PFSK-1 (cell line): ENCODE results near the gene WDPCP.

Experiments used
- FOXP2 ChIP-seq: optimal IDR thresholded peaks from 2 replicates; pipeline ENCODE3; 2011; ENCODE audit warnings: borderline replicate concordance, control low read depth, inconsistent platforms; ENCODE audit not compliant: insufficient read depth; ENCODE audit errors: extremely low read length, extremely low read depth
- POLR2AphosphoS5 ChIP-seq: IDR thresholded peaks from 2 replicates; pipeline ENCODE4 v1.6.1; 2012; ENCODE audit warnings: low read depth, mild to moderate bottlenecking, control low read depth, low read length, moderate library complexity
- SIN3A ChIP-seq: IDR thresholded peaks from 2 replicates; pipeline ENCODE4 v1.6.1; 2012; ENCODE audit warnings: mild to moderate bottlenecking, low read length, moderate library complexity, borderline replicate concordance; ENCODE audit not compliant: insufficient read depth
- TAF1 ChIP-seq: IDR thresholded peaks from 2 replicates; pipeline ENCODE4 v1.6.1; 2012; ENCODE audit warnings: low read length, control low read depth, borderline replicate concordance; ENCODE audit not compliant: insufficient read depth
- TF ChIP-seq, protein P1 (sequence below), 2 experiments: IDR thresholded peaks; 2 replicates each; pipeline versions ENCODE4 v1.6.1 to v1.8.0; 2011 to 2012; ENCODE audit warnings: low read depth in 2 of 2, low read length in 2 of 2, control low read depth in 1 of 2, inconsistent platforms in 1 of 2, mild to moderate bottlenecking in 1 of 2, moderate library complexity in 1 of 2; ENCODE audit not compliant: insufficient read depth in 1 of 2

WDPCP gene

DNA sequence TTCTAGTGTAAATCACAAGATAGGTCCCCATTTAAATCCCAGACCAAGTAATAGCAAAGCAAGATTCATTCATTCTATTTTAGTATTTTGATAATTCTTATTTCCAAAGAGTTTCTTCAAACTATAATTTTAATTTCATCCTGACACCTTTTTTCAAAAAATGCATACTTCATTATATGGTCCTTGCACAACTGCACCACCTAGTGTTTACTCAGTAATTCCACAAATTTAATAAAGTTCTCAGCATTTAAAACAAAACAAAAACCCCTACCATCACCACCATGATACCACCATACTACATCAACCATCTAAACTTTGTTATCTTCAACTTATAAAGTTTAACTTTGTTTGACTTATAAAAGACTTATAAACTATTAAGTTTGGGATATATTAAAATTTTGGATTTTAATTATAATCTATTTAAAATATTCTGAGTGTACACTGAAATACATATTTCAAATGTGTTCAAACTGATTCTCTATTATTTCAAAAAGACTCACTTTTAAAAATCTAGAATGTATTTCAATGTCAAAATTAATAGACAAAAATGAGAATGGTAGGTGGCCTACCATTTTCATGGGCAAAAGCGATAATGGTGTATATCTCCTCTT, 44.2 kb downstream of the WDPCP start:
- no peak for TF ChIP-seq FOXP2
- TF ChIP-seq, protein P1, sequence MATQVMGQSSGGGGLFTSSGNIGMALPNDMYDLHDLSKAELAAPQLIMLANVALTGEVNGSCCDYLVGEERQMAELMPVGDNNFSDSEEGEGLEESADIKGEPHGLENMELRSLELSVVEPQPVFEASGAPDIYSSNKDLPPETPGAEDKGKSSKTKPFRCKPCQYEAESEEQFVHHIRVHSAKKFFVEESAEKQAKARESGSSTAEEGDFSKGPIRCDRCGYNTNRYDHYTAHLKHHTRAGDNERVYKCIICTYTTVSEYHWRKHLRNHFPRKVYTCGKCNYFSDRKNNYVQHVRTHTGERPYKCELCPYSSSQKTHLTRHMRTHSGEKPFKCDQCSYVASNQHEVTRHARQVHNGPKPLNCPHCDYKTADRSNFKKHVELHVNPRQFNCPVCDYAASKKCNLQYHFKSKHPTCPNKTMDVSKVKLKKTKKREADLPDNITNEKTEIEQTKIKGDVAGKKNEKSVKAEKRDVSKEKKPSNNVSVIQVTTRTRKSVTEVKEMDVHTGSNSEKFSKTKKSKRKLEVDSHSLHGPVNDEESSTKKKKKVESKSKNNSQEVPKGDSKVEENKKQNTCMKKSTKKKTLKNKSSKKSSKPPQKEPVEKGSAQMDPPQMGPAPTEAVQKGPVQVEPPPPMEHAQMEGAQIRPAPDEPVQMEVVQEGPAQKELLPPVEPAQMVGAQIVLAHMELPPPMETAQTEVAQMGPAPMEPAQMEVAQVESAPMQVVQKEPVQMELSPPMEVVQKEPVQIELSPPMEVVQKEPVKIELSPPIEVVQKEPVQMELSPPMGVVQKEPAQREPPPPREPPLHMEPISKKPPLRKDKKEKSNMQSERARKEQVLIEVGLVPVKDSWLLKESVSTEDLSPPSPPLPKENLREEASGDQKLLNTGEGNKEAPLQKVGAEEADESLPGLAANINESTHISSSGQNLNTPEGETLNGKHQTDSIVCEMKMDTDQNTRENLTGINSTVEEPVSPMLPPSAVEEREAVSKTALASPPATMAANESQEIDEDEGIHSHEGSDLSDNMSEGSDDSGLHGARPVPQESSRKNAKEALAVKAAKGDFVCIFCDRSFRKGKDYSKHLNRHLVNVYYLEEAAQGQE (IDR thresholded peaks at IDR 0.05; ENCODE audit: insufficient read depth in 1 of 2, low read depth in 2 of 2, low read length in 2 of 2), result no peak
- TF ChIP-seq TAF1, result no peak
- no peak for TF ChIP-seq POLR2AphosphoS5
- TF ChIP-seq SIN3A, result no peak

DNA sequence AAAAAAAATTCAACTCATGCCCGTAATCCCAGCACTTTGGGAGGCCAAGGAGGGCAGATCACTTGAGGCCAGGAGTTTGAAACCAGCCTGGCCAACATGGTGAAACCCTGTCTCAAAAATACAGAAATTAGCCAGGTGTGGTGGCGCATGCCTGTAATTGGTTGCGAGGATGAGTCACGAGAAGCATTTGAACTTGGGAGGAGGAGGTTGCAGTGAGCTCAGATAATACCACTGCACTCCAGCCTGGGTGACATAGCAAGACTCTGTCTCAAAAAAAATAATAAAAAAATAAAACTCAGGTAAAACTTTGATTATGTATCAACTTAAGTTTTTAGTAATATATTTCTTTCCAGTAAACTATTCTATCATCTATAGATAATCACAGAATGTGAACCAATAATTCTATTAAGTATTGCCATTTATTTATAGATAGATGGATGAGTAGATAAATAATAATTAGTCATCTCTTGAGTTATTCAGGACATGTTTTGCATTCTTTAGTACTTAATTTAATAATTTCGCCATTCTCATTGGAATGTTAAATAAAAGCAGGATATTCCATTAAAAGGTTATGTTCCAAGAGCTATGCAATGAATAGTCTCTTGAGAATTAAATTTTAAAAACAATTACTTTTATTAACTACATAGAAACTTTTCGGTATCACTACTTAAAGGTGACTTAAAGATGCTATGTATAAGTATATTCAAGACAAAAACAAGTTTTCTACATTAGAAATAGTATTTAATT, 48.7 kb downstream of the WDPCP start:
- TF ChIP-seq, protein P1 (IDR thresholded peaks at IDR 0.05; ENCODE audit: insufficient read depth in 1 of 2, low read depth in 2 of 2, low read length in 2 of 2), result no peak
- TF ChIP-seq SIN3A (no peak), POLR2AphosphoS5 (no peak), TAF1 (no peak)

DNA sequence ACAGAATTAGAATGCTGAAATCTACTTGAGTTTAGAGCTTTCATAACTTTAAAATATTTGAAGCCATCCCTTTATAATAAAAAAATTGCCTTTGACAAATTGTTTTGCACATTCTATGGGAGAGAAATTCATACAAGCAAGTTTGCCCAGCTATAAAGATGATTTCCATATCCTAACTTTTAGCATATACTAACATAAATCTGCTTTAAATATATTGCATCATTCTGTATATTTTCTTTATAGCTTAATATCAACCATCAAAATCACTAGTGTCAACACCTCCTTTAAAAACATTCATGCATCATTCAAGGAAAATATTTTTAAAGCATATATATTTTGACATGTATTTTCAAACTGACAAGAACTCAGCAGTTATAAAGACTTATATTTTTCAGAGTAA, 49.9 kb downstream of the WDPCP start:
- no peak for TF ChIP-seq TAF1
- TF ChIP-seq, protein P1 (IDR thresholded peaks at IDR 0.05; ENCODE audit: insufficient read depth in 1 of 2, low read depth in 2 of 2, low read length in 2 of 2), result no peak
- no peak for TF ChIP-seq POLR2AphosphoS5
- no peak for TF ChIP-seq SIN3A
- TF ChIP-seq FOXP2, result no peak

GRCh38 chr2:63537306-63537705, 51.0 kb downstream of the WDPCP start:
- no peak for TF ChIP-seq FOXP2
- TF ChIP-seq, protein P1 (IDR thresholded peaks at IDR 0.05; ENCODE audit: insufficient read depth in 1 of 2, low read depth in 2 of 2, low read length in 2 of 2), result no peak
- no peak for TF ChIP-seq POLR2AphosphoS5
- TF ChIP-seq SIN3A, result no peak
